ENCODE results near the gene FLG2.
"Not testable (repeated sequence)": the region's sequence is repeated elsewhere in the genome, so short reads cannot be mapped to it uniquely, and the experiment has no call there.

Gene FLG2

DNA sequence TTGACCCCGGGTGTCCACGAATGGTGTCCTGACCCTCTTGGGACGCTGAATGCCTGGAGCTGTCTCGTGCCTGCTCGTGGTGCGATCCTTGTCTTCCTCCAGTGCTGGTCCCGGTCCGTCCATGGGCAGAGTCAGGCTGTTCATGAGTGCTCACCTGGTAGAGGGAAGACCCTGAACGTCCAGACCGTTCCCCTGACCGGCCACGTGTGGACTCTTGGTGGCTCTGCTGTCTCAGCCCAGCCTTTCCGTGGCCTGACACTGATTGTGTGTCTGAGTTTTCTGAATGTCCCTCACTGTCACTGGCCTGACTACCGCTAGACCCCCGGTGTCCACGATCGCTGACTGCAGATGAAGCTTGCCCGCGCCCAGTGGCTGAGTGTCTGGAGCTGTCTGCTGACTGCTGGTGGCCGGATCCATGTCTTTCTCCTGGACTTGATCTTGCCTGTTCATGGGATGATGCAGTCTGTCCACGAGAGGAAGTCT is 46.4 kb downstream of the FLG2 start:
- no peak for DNase-seq (ENCODE audit: low read depth in 2 of 2)

GRCh38 chr1:152312169-152312568 is 47.6 kb downstream of the FLG2 start:
- not testable (repeated sequence) for DNase-seq (ENCODE audit: low read depth in 2 of 2)

DNA sequence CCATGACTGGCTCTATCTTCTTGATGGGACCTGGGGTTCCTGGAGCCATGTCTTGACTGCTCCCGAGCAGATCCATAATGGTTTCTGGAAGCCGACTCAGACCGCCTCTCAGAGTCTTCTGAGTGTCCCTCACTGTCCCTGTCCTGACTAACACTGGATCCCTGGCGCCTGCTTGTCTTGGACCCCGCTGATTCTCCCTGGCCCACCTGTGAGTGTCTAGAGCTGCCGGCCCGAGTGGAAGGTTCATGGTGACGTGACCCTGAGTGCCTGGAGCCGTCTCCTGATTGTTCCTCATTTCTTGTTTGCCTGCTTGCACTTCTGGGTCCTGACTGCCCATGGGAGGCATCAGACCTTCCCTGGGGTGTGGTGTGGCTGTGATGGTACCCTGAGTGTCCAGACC is 49.9 kb downstream of the FLG2 start:
- no peak for DNase-seq (ENCODE audit: low read depth in 2 of 2)

GRCh38 chr1:152309320-152309901 is 50.4 kb downstream of the FLG2 start:
- DNase-seq (ENCODE audit: low read depth in 2 of 2) = not testable (repeated sequence)

DNA sequence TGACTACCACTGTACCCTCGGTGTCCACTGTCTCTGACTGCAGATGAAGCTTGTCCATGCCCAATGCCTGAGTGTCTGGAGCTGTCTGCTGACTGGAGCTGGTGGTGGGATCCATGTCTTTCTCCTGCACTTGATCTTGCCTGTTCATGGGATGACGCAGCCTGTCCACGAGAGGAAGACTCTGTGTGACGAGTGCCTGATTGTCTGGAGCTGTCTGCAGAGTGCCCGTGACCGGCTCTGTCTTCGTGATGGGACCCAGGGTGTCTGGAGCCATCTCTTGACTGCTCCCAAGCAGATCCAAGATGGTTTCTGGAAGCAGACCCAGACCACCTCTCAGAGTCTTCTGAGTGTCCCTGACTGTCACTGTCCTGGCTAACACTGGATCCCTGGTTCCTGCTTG is 51.0 kb downstream of the FLG2 start:
- DNase-seq (ENCODE audit: low read depth in 2 of 2) = not testable (repeated sequence)

GRCh38 chr1:152307970-152308369 is 51.8 kb downstream of the FLG2 start:
- not testable (repeated sequence) for DNase-seq (ENCODE audit: low read depth in 2 of 2)

DNA sequence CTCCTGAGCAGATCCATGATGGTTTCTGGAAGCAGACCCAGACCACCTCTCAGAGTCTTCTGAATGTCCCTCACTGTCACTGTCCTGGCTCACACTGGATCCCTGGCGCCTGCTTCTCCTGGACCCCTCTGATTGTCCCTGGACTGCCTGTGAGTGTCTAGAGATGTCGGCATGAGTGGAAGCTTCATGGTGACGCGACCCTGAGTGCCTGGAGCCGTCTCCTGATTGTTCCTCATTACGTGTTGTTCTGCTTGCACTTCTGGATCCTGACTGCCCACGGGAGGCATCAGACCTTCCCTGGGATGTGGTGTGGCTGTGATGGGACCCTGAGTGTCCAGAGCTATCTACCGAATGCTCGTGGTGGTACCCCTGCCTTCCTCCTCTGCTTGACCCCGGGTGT is 53.7 kb downstream of the FLG2 start:
- DNase-seq (ENCODE audit: low read depth in 2 of 2) = not testable (repeated sequence)

GRCh38 chr1:152304773-152305172 is 55.0 kb downstream of the FLG2 start:
- not testable (repeated sequence) for DNase-seq (ENCODE audit: low read depth in 2 of 2)

GRCh38 chr1:152303139-152303872 is 56.5 kb downstream of the FLG2 start:
- DNase-seq (ENCODE audit: low read depth in 2 of 2) = not testable (repeated sequence)

Data from stimulated activated CD8-positive, alpha-beta memory T cell treated with anti-CD3 and anti-CD28 coated beads, Interleukin-7, amount 100 ng/mL, for 4 hours (primary cell).